Endodermal cell (in vitro differentiated cells): ENCODE measurements around the gene S1PR3. TPM values are rescaled to one million over a fixed set of nuclear protein-coding genes. Genes with fewer than 3 reads are reported as not detected.
"Not testable (repeated sequence)": the region's sequence is repeated elsewhere in the genome, so short reads cannot be mapped to it uniquely, and the experiment has no call there.

Source experiments
- DNase-seq: peaks from one replicate; pipeline ENCODE4 v3.0.0-alpha.2; 2017
- H3K27ac ChIP-seq: 2 replicates; pipeline ENCODE4 v1.5.1; 2013; ENCODE audit warnings: mild to moderate bottlenecking, low read depth, low read length, moderate library complexity
- H3K27me3 ChIP-seq: 2 replicates; pipeline ENCODE4 v1.6.1; 2013; ENCODE audit warnings: mild to moderate bottlenecking, low read length, moderate library complexity; ENCODE audit not compliant: insufficient read depth, control insufficient read depth, poor library complexity, severe bottlenecking
- H3K36me3 ChIP-seq: 2 replicates; pipeline ENCODE4 v1.7.0; 2013; ENCODE audit warnings: mild to moderate bottlenecking, low read length, moderate library complexity; ENCODE audit not compliant: control insufficient read depth, insufficient read depth
- H3K4me1 ChIP-seq: one replicate; pipeline ENCODE4 v1.7.0; 2013; ENCODE audit warnings: low read length; ENCODE audit not compliant: control insufficient read depth, insufficient read depth
- H3K4me3 ChIP-seq: 2 replicates; pipeline ENCODE4 v1.5.1; 2013; ENCODE audit warnings: mild to moderate bottlenecking, low read length, moderate library complexity
- H3K9ac ChIP-seq: 2 replicates; pipeline ENCODE4 v1.6.1; 2013; ENCODE audit warnings: mild to moderate bottlenecking, low read length, moderate library complexity; ENCODE audit not compliant: poor library complexity, severe bottlenecking; ENCODE audit errors: extremely low read depth
- H3K9me3 ChIP-seq: 2 replicates; pipeline ENCODE4 v1.6.1; 2013; ENCODE audit warnings: mild to moderate bottlenecking, low read length, moderate library complexity; ENCODE audit not compliant: control insufficient read depth
- H3K27ac Mint-ChIP-seq: 2 replicates; pipeline ENCODE4 v1.8.0; 2020; ENCODE audit warnings: mixed read lengths
- H3K27me3 Mint-ChIP-seq: 2 replicates; pipeline ENCODE4 v1.8.0; 2021; ENCODE audit warnings: mild to moderate bottlenecking, mixed read lengths; ENCODE audit not compliant: insufficient read depth
- H3K36me3 Mint-ChIP-seq: 2 replicates; pipeline ENCODE4 v1.8.0; 2020; ENCODE audit warnings: low read depth, mixed read lengths
- H3K4me1 Mint-ChIP-seq: 2 replicates; pipeline ENCODE4 v1.8.0; 2020; ENCODE audit warnings: mixed read lengths
- H3K4me3 Mint-ChIP-seq: 2 replicates; pipeline ENCODE4 v1.8.0; 2020; ENCODE audit warnings: mild to moderate bottlenecking, moderate library complexity, mixed read lengths
- H3K9me3 Mint-ChIP-seq: 2 replicates; pipeline ENCODE4 v1.8.0; 2020; ENCODE audit warnings: mild to moderate bottlenecking, mixed read lengths
- WGBS, 2 experiments: methylation state at CpG; one replicate each; pipeline versions ENCODE4 v1.1.5 to v1.1.7; 2013; ENCODE audit warnings: missing lambda C conversion rate in 2 of 2, mixed read lengths in 1 of 2; ENCODE audit not compliant: insufficient coverage in 1 of 2, insufficient read length in 1 of 2; 5-methylcytosine and 5-hydroxymethylcytosine counted together
- long read RNA-seq, 4 experiments: library from polyadenylated mRNA in 2 of 4; library from RNA in 1 of 4; library from capped mRNA in 1 of 4; stranded (forward) in 3 of 4; unstranded in 1 of 4; transcript quantifications; one replicate each; pipeline ENCODE4 v2.0.0, GENCODE V29; 2020 to 2021; ENCODE audit warnings: inconsistent platforms in 1 of 4
- polyA plus RNA-seq, 2 experiments: library from polyadenylated mRNA; stranded (reverse); fragments of 50-300 nt; gene quantifications; one replicate each; pipeline ENCODE4 v1.2.3, GENCODE V29; 2013
- total RNA-seq, 2 donors: library from RNA; stranded (reverse); fragmentation: NEBNext Ultra II Directional in 1 of 2; extraction: Animal tissue kit (Norgen Biotek cat#: 25700) in 1 of 2; gene quantifications; 2 replicates in 1 of 2; 3 replicates in 1 of 2; pipeline ENCODE4 v1.2.1, GENCODE V29; 2021
- TF ChIP-seq, protein P1 (sequence below): fragments of 200-600 bp; sonication (generic); conservative IDR thresholded peaks from 2 replicates; pipeline ENCODE4 v1.5.0; 2021; ENCODE audit warnings: antibody characterized with exemption, mild to moderate bottlenecking

Gene S1PR3
- total RNA-seq: 10 to 100 TPM; 53.6 to 95.2 TPM
- polyA plus RNA-seq (2013, experiment 1 of 2): 21.5 TPM
- polyA plus RNA-seq (2013, experiment 2 of 2): 27.6 TPM
- long read RNA-seq, experiment 1, full-length matches to known transcripts: 24 of 26 reads
- long read RNA-seq, experiment 1, partial matches to known transcripts: 0 of 26 reads
- long read RNA-seq, experiment 1, other reads (novel, unspliced or antisense): 2 of 26 reads
- long read RNA-seq, experiment 2, full-length matches to known transcripts: 121 of 124 reads
- long read RNA-seq, experiment 2, partial matches to known transcripts: 1 of 124 reads
- long read RNA-seq, experiment 2, other reads (novel, unspliced or antisense): 2 of 124 reads
- long read RNA-seq, experiment 3, full-length matches to known transcripts: 161 of 164 reads
- long read RNA-seq, experiment 3, partial matches to known transcripts: 1 of 164 reads
- long read RNA-seq, experiment 3, other reads (novel, unspliced or antisense): 2 of 164 reads
- long read RNA-seq, experiment 4, full-length matches to known transcripts: 4 of 4 reads
- long read RNA-seq, experiment 4, partial matches to known transcripts: 0 of 4 reads
- long read RNA-seq, experiment 4, other reads (novel, unspliced or antisense): 0 of 4 reads

DNA sequence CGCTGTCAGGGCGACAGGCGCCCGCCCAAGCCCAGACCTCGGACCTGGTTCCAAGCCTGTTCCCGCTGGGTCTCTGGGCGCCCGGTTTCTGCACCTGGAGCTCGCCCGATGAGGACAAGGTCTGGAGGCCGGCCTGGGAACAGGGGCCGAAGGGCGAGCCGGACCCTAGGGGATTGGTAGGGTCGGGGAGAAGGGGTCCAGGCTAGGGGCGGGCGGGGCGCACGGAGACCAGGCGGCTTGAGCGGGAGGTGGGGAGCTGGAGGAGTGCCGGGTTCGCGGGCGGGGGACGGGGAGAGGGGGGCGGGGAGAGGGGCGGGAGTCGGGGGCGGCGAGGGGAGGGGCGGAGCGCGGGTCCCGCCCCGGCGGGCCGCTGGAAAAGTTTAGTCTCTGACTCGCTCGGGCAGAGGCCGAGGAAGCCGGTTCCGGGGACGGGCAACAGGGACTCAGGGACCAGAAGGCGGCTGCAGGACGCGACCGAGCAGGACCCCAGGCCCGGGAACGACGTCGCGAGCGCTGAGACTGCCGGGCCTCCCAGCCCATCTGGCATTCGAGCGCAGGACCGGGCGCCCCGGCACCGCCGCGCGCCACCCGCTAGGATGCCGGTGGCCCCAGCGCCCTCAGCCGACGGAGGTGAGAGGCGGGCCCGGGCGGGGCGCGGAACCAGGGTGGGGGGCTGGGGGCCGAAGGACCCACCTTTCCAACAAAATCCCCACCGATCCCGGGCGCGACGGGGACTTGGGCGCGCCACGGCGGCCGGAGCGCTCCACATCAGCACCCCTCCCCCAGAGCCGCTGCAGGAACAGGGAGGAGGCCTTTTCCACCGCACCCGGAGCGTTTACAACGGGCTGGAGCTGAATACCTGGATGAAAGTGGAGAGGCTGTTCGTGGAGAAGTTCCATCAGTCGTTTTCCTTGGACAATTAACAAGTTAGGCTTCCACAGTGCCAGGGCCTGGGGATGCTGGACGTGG lies at the start of gene S1PR3:
Gene S1PR3 (plus strand): TSS at position 403 of the 969 bp plus-strand sequence. CDS start 9,733 bp downstream, outside the sequence.
- H3K9me3 ChIP-seq: peaks cover 8% of the 10 kb centered on the region
- WGBS, 2 experiments: 0 to 1% methylated on average over 22 to 82 of the region's 94 CpGs
- TF ChIP-seq, protein P1, sequence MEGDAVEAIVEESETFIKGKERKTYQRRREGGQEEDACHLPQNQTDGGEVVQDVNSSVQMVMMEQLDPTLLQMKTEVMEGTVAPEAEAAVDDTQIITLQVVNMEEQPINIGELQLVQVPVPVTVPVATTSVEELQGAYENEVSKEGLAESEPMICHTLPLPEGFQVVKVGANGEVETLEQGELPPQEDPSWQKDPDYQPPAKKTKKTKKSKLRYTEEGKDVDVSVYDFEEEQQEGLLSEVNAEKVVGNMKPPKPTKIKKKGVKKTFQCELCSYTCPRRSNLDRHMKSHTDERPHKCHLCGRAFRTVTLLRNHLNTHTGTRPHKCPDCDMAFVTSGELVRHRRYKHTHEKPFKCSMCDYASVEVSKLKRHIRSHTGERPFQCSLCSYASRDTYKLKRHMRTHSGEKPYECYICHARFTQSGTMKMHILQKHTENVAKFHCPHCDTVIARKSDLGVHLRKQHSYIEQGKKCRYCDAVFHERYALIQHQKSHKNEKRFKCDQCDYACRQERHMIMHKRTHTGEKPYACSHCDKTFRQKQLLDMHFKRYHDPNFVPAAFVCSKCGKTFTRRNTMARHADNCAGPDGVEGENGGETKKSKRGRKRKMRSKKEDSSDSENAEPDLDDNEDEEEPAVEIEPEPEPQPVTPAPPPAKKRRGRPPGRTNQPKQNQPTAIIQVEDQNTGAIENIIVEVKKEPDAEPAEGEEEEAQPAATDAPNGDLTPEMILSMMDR: peak; percentile 58
- Mint-ChIP-seq H3K27me3 (peaks cover 10% of the 10 kb centered on the region), H3K9me3 (peaks cover 2% of the 10 kb centered on the region), H3K4me3 (peak within 1 kb of the TSS; percentile 95), H3K4me1 (peaks cover 42% of the 10 kb centered on the region), H3K36me3 (peaks cover 36% of the 10 kb centered on the region), H3K27ac (peak within 1 kb of the TSS; percentile 90)
- peaks cover 11% of the 10 kb centered on the region for H3K4me1 ChIP-seq
- no peak within 1 kb of the TSS for H3K27ac ChIP-seq
- H3K27me3 ChIP-seq: no peaks in the 10 kb centered on the region
- peak within 1 kb of the TSS; percentile 88 for H3K9ac ChIP-seq
- DNase-seq: peak; percentile 92
- peak within 1 kb of the TSS; percentile 97 for H3K4me3 ChIP-seq
- peaks cover 41% of the 10 kb centered on the region for H3K36me3 ChIP-seq

DNA sequence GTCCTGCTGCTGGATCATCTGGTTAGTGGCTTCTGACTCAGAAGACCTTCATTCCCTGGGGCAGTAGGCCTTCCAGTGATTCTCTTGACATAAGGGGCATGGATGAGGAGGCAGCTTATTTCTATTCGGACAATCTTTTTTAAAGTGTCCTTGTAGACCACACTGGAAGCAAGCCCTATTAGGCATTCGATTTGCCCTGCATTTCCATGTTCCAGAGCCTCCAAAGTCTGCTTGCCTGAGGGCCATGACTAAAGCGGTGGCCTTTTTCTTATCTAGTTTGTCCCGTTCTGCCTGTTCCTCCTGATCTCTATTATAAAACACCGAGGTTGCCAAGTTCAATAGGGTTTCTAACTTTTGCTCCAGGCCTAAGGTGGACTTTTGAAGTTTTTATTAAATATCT lies 49.7 kb upstream of the S1PR3 start:
- H3K4me3 ChIP-seq, H3K27ac Mint-ChIP-seq, H3K27ac ChIP-seq, H3K27me3 Mint-ChIP-seq, H3K4me1 ChIP-seq, H3K9ac ChIP-seq, H3K4me3 Mint-ChIP-seq, H3K27me3 ChIP-seq, H3K36me3 ChIP-seq, DNase-seq, H3K36me3 Mint-ChIP-seq, H3K4me1 Mint-ChIP-seq: not testable (repeated sequence)
- H3K9me3 ChIP-seq: peaks cover 16% of the 10 kb centered on the region
- peaks cover 31% of the 10 kb centered on the region for H3K9me3 Mint-ChIP-seq
- WGBS, 2 experiments: 86 to 89% methylated on average over 5 of the region's 5 CpGs

DNA sequence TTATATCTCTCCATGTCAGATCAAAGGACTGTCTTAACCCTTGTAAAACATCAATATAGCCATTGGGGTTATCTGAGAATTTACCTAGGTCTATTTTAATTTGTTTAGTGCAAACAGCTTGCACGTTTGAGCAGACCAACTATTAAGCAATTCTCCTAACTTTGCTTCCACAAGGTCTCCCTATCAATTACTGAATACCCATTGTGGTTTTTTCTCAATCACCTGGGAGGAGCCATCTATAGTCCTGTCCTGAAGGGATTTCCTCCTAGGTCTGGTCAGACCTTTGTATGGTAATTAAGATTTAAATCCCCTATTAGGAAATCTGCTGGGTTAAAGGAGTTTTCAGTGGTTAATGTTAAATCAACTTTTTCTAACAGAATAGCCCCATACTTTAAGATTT lies 48.9 kb upstream of the S1PR3 start:
- TF ChIP-seq, protein P1: no peak
- Histone ChIP-seq H3K9ac (no peak overlapping the region), H3K36me3 (no peaks in the 10 kb centered on the region), H3K9me3 (peaks cover 16% of the 10 kb centered on the region), H3K4me3 (no peak overlapping the region), H3K27ac (no peak overlapping the region), H3K27me3 (no peaks in the 10 kb centered on the region), H3K4me1 (no peaks in the 10 kb centered on the region)
- 76% methylated on average over 1 of the region's 1 CpG; no CpG with 5 or more reads in 1 of the 2 experiments for WGBS, 2 experiments
- Mint-ChIP-seq H3K27ac (no peak overlapping the region), H3K27me3 (peaks cover 3% of the 10 kb centered on the region), H3K36me3 (no peaks in the 10 kb centered on the region), H3K9me3 (peaks cover 31% of the 10 kb centered on the region), H3K4me1 (no peaks in the 10 kb centered on the region), H3K4me3 (no peak overlapping the region)
- DNase-seq: no peak
